ENCODE results near the gene TRMT1.
"Not testable (repeated sequence)": the region's sequence is repeated elsewhere in the genome, so short reads cannot be mapped to it uniquely, and the experiment has no call there.

Gene TRMT1

DNA sequence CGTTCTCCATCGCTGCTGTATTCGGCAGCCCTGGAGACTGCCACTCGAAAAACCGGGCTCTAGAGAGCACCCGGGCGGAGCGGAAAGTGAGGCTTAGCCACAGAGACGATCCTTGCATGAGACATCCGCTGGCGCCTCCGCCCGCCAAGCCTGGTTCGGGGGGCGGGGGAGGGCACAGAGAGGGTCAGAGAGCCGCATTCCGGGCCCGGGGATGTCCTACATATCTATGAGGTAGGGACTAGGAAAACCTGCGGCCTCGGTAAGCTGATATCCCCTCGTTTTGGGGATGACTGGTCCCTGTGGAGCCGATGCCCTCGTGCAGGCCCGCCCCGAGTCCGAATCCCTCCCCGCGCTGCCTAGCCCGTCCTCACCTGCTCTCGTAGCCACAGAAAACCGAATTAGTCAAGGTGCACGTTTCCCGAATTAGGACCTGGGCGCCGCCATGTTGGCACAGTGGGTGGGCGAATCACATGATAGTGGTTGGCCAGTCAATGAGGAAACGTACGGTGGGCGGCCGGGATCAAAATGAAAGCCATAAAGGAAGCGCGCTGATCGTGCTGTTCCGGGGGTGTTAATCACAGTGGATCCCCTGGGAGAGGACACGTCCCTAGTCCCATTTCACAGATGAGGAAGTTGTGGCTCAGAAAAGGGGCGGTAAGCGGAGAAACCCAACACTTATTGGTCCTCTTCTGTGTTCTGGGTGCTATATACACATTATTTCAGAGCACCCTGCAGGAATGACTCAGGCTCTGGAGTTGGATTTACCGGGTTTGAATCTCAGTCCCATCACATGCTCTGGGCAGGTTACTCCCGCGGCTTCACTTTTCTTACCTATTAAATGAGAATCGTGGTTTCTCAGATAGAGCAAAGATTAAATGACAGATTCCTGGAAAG, at the start of gene TRMT1:
TRMT1 (minus strand) TSS at position 459 of the 894 bp plus-strand sequence; CDS start at position 118, 341 bp downstream.
- peak; percentile 85 for DNase-seq

DNA sequence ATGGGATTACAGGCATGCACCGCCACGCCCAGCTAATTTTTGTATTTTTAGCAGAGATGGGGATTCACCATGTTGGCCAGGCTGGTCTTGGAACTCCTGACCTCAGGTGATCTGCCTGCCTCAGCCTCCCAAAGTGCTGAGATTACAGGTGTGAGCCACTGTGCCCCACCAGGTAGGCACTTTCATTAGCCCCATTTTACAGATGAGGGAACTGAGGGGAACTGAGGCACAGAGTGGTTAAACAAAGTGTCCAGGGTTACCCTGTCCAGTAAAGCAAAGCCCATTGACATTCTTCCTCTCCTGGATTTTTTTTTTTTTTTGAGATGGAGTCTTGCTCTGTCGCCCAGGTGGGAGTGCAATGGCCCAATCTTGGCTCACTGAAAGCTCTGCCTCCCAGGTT, 49.6 kb upstream of the TRMT1 start:
- DNase-seq, result not testable (repeated sequence)

DNA sequence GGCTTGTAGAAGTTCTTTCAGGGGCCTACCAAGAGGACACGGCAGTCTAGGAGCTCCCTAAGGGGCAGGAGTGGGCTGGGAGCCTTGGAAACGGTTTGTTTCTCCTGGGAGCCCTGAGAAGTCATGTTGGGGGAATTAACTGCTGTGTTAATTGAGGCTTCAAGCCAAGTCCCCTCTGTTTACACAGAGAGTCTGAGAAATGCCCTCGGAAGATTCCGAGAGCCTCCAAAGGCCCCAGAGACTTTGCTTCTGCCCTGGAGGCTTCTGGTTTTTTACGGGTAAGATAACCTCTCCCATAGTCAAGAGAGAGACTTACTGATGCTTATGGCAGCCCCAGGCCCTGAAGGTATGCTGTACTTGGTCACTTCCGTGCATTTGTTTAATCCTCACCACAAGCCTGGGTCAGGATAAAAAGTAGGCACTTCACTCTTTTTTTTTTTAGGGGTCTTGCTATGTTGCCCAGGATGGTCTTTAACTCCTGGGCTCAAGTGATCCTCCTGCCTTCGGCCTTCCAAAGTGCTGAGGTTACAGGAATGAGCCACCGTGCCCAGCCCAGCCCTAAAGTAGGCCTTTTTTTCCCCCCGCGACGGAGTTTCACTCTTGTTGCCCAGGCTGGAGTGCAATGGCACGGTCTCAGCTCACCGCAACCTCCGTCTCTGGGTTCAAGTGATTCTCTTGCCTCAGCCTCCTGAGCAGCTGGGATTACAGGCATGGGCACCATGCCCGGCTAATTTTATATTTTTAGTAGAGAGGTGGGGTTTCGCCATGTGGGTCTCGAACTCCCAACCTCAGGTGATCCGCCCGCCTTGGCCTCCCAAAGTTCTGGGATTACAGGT, 48.8 kb upstream of the TRMT1 start:
- no peak for DNase-seq

DNA sequence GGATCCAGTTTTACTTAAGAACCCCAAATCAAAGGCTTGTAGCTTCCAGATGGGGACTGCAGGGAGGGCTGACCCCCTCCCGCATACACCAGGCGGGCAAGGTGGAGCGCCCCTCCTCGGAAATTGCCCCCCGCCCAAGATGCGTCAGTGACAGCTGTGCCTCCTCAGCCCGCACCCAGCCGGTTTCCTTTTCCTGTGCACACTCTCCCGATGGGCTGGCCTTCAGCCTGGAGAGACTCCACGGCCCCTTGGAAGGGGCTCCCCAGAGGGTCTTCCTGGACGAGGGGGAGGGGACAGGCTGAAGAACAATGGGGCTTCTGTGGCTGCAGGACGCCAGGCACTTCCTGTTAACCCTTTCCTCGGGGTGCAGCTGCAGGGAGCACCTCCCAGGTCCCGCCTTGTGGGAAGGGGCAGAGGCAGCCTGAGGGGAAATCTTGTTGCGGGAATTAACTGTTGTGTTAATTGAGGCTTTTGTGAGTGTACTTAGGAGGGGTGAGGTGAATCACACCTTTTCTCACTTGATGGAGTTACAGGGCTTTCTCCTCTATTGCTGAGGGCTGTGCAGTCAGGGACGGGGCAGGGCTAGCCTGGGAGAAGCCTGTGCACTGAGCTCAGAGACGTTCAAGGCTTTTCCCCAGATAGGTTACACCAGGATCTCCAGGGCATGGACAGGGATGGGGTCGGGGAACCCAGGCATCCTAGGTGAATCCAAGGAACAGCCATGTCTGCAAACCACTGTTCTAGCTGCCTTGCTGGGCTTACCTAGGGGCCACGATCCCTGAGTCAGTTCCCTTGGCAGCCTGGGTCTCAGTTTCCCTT, 48.0 kb upstream of the TRMT1 start:
- DNase-seq, result peak; percentile 43

- DNase-seq, result peak; percentile 29
These were observed 47.2 kb upstream of the TRMT1 start for GRCh38 chr19:13163609-13164342.

- DNase-seq, result peak; percentile 73
These were observed 46.4 kb upstream of the TRMT1 start for GRCh38 chr19:13162724-13163608.

DNA sequence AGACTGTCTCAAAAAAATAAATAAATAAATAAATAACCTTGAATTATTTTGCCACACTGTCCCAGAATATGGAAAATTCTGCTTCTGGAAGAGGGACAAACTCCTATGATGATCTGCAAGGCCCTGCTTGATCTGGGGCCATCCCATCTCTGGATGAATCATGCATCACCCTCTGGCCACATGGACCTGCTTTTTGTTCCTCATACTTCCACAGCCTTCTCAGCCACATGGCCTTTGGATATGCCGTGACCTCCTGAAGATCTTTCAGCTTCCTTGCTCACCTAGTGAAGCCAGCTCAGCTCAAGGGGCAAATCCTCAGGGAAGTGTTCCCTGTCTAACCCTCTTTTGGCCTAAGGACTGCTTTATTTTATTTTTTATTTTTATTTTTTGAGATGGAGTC, 44.0 kb upstream of the TRMT1 start:
- no peak for DNase-seq

GRCh38 chr19:13159713-13160112, 43.2 kb upstream of the TRMT1 start:
- no peak for DNase-seq

DNA sequence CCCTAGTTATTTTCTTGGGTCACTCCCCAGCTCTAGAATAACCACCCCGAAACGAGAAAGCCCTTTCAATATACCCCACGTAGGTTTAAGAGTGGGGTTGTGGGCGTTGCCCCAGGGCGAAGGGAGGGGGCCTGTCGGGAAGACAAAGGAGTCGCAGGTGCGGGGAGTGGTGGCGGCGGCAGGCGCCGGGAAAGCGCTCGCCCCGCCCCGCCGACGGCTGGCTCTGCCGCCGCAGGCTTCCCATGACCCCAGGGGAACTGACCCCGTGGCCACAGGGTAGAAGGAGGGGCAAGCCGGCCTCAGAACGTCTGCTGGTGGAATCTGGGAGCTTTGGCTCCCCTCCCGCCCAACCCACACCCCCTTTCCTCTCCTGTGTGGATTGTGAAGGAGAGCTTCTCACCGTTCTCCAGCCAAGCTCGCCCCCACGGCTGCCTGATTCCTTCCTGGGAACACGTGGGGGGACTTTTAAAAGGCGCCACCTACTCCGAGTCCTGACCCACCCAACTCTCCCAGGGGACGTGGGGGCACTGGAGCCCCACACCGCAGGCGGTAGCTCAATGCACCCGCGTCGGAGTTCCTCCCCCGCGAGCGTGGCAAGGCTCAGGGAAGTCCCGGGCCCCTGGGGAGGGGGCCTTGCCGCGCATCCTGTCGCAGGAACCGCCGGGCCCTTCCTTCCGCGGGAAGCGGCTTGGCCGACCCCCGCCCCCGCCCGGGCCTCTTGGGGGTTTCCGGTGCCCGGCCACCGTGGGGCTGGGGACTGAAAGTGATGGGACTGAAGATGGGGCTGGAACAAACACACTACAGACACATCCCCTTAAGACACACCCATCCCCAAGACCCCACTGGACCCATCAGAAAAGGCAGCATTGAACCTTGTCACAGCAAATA, 39.2 kb upstream of the TRMT1 start:
- peak; percentile 78 for DNase-seq

DNA sequence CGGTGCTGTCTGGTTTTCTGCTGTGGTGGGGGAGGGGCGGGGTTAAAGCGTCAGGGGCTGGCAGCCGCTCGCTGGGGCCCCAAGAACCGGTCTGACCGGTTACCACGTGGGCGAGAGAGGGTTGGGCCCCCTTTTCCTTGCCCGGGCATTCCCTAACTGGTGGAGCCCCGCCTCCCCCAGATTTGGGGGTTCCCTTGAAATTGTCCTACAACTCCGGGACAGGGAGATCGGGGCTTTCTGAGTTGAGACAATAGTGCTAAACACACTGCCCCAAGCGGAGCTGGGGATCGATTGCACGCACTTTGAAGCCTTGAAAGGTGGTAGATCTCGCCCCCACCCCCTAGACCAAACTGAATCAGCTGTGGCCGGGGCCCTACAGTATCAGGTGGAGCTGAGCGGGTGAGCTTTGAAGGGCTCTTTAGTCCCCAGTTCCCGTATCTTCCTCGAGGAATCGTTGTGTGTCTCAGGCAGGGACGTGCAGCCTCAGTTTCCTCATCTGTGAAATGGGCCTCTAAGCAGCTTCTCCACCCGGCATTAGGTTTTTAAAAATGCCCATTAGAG, 38.5 kb upstream of the TRMT1 start:
- DNase-seq, result peak; percentile 78

DNA sequence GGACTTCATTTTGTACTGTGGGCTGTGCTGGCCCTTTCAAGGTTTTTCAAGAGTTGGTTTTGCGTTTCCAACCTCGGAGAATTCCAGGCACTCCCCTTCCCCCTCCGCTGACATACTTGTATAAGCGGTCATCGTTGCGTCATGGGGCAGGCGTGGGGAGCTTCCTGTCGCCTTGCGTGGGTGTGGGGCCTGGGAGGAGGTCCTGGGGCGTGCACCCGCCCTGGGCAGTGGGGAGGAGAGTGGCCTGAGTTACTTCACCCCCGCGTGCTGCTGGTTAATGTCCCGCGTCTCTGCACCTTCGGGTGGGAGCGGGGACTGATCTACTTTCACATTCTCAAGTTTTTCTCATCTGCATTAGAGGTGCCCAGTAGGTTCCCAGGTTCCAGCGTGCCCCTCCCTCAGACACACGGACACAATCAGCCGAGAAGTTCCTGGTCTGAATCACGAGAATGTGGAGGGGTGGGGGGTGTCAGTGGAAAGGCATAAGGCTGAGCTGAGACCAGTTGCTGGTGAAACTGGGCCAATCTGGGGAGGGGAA, 37.8 kb upstream of the TRMT1 start:
- peak; percentile 47 for DNase-seq

- DNase-seq, result peak; percentile 10
These were observed 37.2 kb upstream of the TRMT1 start for GRCh38 chr19:13153569-13154240.

DNA sequence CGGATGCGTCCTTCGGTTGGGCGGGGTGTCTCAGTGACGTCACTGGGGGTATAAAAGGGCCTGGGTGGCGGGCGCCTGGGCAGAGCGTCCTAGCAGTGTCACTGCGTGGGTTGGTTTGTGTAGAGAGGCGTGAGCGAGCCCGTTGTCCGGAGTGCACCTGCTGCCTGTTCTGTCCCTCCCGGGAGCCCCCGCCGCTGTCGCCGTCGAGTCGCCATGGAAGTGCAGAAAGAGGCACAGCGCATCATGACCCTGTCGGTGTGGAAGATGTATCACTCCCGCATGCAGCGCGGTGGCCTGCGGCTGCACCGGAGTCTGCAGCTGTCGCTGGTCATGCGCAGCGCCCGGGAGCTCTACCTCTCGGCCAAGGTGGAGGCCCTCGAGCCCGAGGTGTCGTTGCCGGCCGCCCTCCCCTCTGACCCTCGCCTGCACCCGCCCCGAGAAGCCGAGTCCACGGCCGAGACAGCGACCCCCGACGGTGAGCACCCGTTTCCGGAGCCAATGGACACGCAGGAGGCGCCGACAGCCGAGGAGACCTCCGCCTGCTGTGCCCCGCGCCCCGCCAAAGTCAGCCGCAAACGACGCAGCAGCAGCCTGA, 36.5 kb upstream of the TRMT1 start:
- peak; percentile 99 for DNase-seq

DNA sequence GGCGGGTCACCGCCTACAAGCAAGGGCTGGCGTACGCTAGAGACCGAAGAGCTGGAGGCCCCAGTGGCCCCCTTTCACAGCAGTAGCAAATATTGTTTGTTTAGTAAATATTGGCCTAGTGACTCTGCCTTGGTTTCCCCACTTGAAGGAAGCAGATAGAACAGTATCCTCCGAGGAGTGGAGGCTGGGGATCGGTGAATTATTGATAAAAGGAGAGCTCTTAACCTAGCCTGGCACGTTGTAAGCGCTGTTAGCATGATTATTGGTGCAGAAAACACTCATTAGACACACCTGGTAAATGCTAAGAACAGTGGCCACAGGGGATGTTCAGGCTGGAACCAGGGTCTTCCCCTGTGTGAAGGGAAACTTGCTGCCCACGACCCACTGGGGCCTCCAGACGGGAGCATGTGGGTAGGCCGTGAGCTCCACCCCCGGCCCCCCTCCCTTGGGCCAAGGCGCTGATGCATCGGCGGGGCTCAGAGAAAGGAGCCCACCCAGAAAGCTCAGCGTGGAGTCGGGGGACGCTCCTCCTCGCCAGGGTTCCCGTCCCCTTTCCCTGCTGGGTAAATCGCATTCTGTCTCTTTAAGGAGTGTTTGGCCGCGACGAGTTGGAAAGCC, 35.9 kb upstream of the TRMT1 start:
- DNase-seq, result no peak

- peak; percentile 97 for DNase-seq
These were observed 35.2 kb upstream of the TRMT1 start for GRCh38 chr19:13151605-13152355.

DNA sequence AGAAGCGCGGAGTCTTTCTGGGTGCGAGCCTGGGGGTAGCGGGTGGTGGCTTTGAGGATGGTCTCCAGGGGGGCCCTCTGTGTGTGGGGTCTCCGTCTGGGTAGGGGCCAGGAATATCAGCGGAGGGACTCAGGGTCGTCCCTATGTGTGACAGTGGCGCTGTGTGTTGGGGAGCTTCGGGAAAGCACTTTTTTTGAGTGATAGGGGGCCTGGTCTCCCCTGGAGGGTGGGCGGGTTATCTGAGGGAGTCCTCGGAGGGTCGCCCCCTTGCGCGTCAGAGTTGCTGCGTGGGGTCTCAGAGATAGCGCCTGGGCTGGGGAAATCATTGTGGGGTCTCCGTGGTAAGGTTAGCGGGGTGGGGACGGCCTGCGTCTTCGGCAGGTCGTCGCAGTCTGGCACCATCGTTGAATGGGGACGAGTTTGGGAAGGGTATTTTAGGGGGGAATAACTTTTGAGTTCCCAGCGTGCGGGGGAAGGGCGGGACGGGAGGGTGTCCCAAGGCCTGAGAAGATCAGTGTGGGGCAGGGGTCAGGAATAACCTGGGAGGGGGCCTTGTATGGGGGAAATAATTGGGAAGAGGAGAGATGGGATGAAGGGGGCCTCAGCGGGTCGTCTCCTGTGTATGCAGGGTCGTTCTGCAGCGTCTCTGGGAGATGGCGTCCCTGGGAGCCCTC, 34.5 kb upstream of the TRMT1 start:
- peak; percentile 17 for DNase-seq

Measured in activated gamma-delta T cell treated with Interleukin-2 at 50 U/mL for 16 hours (primary cell).